Ramos (cell line): ENCODE results near the gene SERF2.
"Not testable (repeated sequence)": the region's sequence is repeated elsewhere in the genome, so short reads cannot be mapped to it uniquely, and the experiment has no call there.

Experiments
- in situ Hi-C: fragments of 300-500 bp; cut with MboI; formaldehyde crosslinking; loops from one replicate; pipeline ENCODE4 v1.14.3; 2022; ENCODE audit warnings: low sequenced_read_pairs; ENCODE audit not compliant: unreplicated experiment

SERF2 gene

GRCh38 chr15:43792761-43793476 is 799 bp downstream of the SERF2 start:
- in situ Hi-C loops = loop anchor here (25.0 kb wide), 1 partner anchor 919 kb away; the partner anchor contains the start of genes B2M and PATL2

- in situ Hi-C loops = loop anchor here (25.0 kb wide), 1 partner anchor 919 kb away; the partner anchor contains the start of genes B2M and PATL2
These were observed 1.5 kb downstream of the SERF2 start for GRCh38 chr15:43793647-43794046.

- in situ Hi-C loops = loop anchor here (25.0 kb wide), 1 partner anchor 918 kb away; the partner anchor contains the start of genes B2M and PATL2
These were observed 2.3 kb downstream of the SERF2 start for GRCh38 chr15:43794269-43795037.

GRCh38 chr15:43795197-43795596 is 3.1 kb downstream of the SERF2 start:
- in situ Hi-C loops = loop anchor here (25.0 kb wide), 1 partner anchor 917 kb away; the partner anchor contains the start of genes B2M and PATL2

- in situ Hi-C loops = loop anchor here (25.0 kb wide), 1 partner anchor 916 kb away; the partner anchor contains the start of genes B2M and PATL2
These were observed 3.9 kb downstream of the SERF2 start for GRCh38 chr15:43795997-43796396.

- in situ Hi-C loops = loop anchor here (25.0 kb wide), 1 partner anchor 916 kb away; the partner anchor contains the start of genes B2M and PATL2
These were observed 4.4 kb downstream of the SERF2 start for GRCh38 chr15:43796566-43796965.

- in situ Hi-C loops = loop anchor here (25.0 kb wide), 1 partner anchor 913 kb away; the partner anchor contains the start of genes B2M and PATL2
These were observed 7.3 kb downstream of the SERF2 start for GRCh38 chr15:43799209-43799944.

GRCh38 chr15:43799945-43800285 is 7.8 kb downstream of the SERF2 start, which contains the start of gene SERINC4:
Gene SERINC4, minus strand, starts transcription at chr15:43800220. Its CDS starts 234 bp downstream, at chr15:43799986.
- in situ Hi-C loops = loop anchor here (10.0 to 25.0 kb wide), 2 partner anchors 55 to 912 kb away; partner anchors contain the start of genes B2M, PATL2 and PDIA3

GRCh38 chr15:43800286-43801141 is 8.4 kb downstream of the SERF2 start, which contains the start of gene HYPK:
Gene HYPK, plus strand, starts transcription at chr15:43800599. Its CDS starts 24 bp downstream, at chr15:43800623.
- in situ Hi-C loops = loop anchor here (10.0 kb wide), 1 partner anchor 56 kb away; the partner anchor contains the start of gene PDIA3

- in situ Hi-C loops = loop anchor here (10.0 kb wide), 1 partner anchor 58 kb away; the partner anchor contains the start of gene PDIA3
These were observed 10.6 kb downstream of the SERF2 start for GRCh38 chr15:43802676-43803075.

- in situ Hi-C loops = loop anchor here (10.0 kb wide), 1 partner anchor 64 kb away; the partner anchor contains the start of gene PDIA3
These were observed 16.4 kb downstream of the SERF2 start for GRCh38 chr15:43808435-43808950.

- in situ Hi-C loops = loop anchor here (10.0 kb wide), 1 partner anchor 64 kb away; the partner anchor contains the start of gene PDIA3
These were observed 17.0 kb downstream of the SERF2 start for GRCh38 chr15:43808960-43809678.

GRCh38 chr15:43815064-43815463 is 22.9 kb downstream of the SERF2 start:
- in situ Hi-C loops = not testable (repeated sequence)

GRCh38 chr15:43821505-43821904 is 29.4 kb downstream of the SERF2 start:
- in situ Hi-C loops = no loop called here

- in situ Hi-C loops = no loop called here
These were observed 32.5 kb downstream of the SERF2 start, which contains the start of gene MFAP1 for GRCh38 chr15:43824302-43825246. Gene MFAP1, minus strand, starts transcription at chr15:43824690. Its CDS starts 121 bp downstream, at chr15:43824569.

- in situ Hi-C loops = not testable (repeated sequence)
These were observed 33.2 kb downstream of the SERF2 start for GRCh38 chr15:43825305-43825704.
